Measurements from ENCODE around the gene SPAAR. TPM values are rescaled to one million over a fixed set of nuclear protein-coding genes. Genes with fewer than 3 reads are reported as not detected.
"Not testable (repeated sequence)": the region's sequence is repeated elsewhere in the genome, so short reads cannot be mapped to it uniquely, and the experiment has no call there.

SPAAR gene
- total RNA-seq, 1 donor from 2014 or later = not detected

GRCh38 chr9:35923598-35923926, 14.3 kb downstream of the SPAAR start:
- H3K27me3 Mint-ChIP-seq = peaks cover 6% of the 10 kb centered on the region
- no peak overlapping the region for H3K4me3 Mint-ChIP-seq
- H3K27ac Mint-ChIP-seq = no peak overlapping the region
- no peak for DNase-seq
- intact Hi-C loops (cut with micrococcal nuclease) = no loop called here
- no peaks in the 10 kb centered on the region for H3K36me3 Mint-ChIP-seq (ENCODE audit: low read depth)
- H3K4me1 Mint-ChIP-seq = peaks cover 5% of the 10 kb centered on the region
- no peaks in the 10 kb centered on the region for H3K9me3 Mint-ChIP-seq

DNA sequence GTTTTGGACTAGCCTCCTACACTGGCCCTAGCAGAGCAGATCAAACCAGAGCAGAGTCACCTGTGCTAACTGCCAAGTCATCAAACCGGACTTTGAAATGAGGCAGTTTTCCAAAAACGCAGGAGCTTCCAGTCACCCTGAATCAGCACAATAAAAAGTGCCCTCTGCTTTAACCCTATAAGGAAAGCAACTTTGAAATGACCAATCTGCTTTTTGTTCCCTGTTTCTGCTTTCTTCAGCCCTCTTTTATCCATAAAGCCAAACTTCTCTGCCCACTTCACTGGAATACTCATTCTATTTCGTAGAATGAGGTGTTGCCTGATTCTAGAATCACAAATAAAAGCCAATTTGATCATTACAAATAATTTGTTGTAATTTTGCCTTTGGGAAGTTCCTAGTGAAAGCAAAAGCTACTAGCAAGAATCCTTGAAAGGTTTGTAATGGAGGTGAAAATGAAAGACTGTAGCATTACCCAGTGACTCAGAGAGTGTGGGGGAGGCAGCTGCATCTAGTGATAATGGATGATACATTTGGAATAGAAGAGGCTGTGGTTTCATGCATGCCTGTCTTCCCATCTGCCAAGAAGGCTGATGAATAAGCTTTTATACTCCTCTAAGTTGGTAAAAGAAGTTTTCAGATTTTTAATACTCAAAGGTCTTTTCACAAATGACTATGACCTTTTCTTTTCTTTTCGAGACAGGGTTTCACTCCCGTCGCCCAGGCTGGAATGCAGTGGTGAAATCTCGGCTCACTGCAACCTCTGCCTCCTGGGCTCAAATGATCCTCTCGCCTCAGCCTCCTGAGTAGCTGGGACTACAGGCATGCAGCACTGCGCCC, 14.9 kb downstream of the SPAAR start:
- intact Hi-C loops (cut with micrococcal nuclease) = loop anchor here (1.0 kb wide), 2 partner anchors 9 to 13 kb away; no protein-coding TSS in a partner anchor
- Mint-ChIP-seq H3K9me3 (no peaks in the 10 kb centered on the region), H3K27ac (no peak overlapping the region), H3K4me1 (peaks cover 5% of the 10 kb centered on the region), H3K4me3 (no peak overlapping the region), H3K36me3 (ENCODE audit: low read depth) (no peaks in the 10 kb centered on the region), H3K27me3 (peaks cover 7% of the 10 kb centered on the region)
- DNase-seq = no peak

DNA sequence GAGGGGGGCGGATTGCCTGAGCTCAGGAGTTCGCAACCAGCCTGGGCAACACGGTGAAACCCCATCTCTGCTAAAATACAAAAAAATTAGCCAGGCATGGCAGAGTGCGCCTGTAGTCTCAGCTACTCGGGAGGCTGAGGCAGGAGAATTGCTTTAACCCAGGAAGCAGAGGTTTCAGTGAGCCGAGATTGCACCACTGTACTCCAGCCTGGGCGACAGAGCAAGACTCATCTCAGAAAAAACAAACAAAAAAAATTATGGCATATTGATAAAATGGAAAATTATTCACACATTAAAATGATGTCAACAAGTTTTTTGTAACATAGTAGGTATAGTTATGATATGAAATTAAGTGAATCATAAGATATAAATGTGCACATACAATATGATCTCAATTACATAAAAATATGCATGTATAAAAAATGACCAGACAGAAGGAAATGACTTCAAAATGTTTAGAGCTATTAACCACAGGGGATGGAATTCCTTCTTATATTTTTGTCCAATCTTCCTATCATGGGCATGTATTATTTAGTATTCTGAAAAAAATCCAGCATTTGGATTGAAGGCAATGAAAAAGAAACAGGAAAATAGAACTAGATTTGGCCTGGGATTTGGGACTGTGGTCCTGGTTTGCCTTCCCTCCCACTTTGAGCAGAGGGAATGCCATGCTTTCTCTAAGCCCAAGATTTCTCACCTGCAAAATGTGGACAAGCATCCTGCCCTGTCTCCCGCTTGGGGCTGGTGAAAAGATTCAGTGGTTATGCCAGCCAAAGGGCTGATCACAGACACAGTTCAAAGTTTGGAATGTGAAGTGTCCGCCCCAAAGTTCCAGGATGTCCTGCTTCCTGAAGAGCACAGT, 19.5 kb downstream of the SPAAR start:
- Mint-ChIP-seq H3K9me3 (no peaks in the 10 kb centered on the region), H3K36me3 (ENCODE audit: low read depth) (no peaks in the 10 kb centered on the region), H3K27ac (no peak overlapping the region), H3K4me3 (no peak overlapping the region), H3K27me3 (peaks cover 16% of the 10 kb centered on the region), H3K4me1 (peaks cover 19% of the 10 kb centered on the region)
- DNase-seq = no peak
- intact Hi-C loops (cut with micrococcal nuclease) = no loop called here

DNA sequence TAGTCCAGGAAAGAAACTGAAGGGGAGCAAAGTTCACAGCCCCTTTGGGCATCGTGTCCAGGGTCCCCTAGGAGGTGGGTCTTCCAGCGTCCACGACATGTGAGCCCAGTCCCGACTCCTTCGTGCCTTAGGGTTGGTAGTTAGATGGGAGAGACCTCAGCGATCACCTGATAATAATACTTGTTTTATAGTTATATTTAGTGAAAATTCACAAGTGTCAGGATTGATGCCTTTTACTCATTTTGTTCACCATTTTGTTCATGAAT, 20.1 kb downstream of the SPAAR start:
- peaks cover 16% of the 10 kb centered on the region for H3K27me3 Mint-ChIP-seq
- no peaks in the 10 kb centered on the region for H3K36me3 Mint-ChIP-seq (ENCODE audit: low read depth)
- no peak for DNase-seq
- intact Hi-C loops (cut with micrococcal nuclease) = no loop called here
- peaks cover 17% of the 10 kb centered on the region for H3K4me1 Mint-ChIP-seq
- H3K27ac Mint-ChIP-seq = no peak overlapping the region
- no peaks in the 10 kb centered on the region for H3K9me3 Mint-ChIP-seq
- no peak overlapping the region for H3K4me3 Mint-ChIP-seq

- Mint-ChIP-seq H3K4me1 (peaks cover 14% of the 10 kb centered on the region), H3K27ac (no peak overlapping the region), H3K4me3 (no peak overlapping the region), H3K36me3 (ENCODE audit: low read depth) (no peaks in the 10 kb centered on the region), H3K27me3 (peaks cover 16% of the 10 kb centered on the region), H3K9me3 (no peaks in the 10 kb centered on the region)
- intact Hi-C loops (cut with micrococcal nuclease) = no loop called here
- no peak for DNase-seq
Observed at GRCh38 chr9:35930521-35930920, 21.2 kb downstream of the SPAAR start.

- H3K4me3 Mint-ChIP-seq = no peak overlapping the region
- H3K27ac Mint-ChIP-seq = no peak overlapping the region
- H3K36me3 Mint-ChIP-seq (ENCODE audit: low read depth) = no peaks in the 10 kb centered on the region
- intact Hi-C loops (cut with micrococcal nuclease) = no loop called here
- H3K9me3 Mint-ChIP-seq = no peaks in the 10 kb centered on the region
- peaks cover 14% of the 10 kb centered on the region for H3K4me1 Mint-ChIP-seq
- no peak for DNase-seq
- H3K27me3 Mint-ChIP-seq = peaks cover 16% of the 10 kb centered on the region
Observed at GRCh38 chr9:35930989-35931388, 21.7 kb downstream of the SPAAR start.

DNA sequence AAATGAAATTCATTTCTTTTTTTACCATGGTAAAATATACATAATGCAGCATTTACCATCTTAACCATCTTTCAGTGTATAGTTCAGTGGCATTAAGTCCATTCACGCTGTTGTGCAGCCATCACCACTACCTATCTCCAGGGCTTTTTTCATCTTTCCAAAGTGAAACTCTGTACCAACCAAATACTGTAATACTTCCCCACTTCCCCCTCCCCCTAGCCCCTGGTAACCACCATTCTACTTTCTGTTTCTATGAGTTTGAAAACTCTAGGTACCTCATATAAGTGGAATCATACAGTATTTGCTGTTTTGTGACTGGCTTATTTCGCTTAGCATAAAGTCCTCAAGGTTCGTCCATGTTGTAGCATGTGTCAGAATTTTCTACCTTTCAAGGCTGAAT, 23.4 kb downstream of the SPAAR start:
- peaks cover 10% of the 10 kb centered on the region for H3K27me3 Mint-ChIP-seq
- peaks cover 16% of the 10 kb centered on the region for H3K4me1 Mint-ChIP-seq
- H3K4me3 Mint-ChIP-seq = no peak overlapping the region
- H3K27ac Mint-ChIP-seq = no peak overlapping the region
- H3K9me3 Mint-ChIP-seq = peaks cover 3% of the 10 kb centered on the region
- DNase-seq = peak; percentile 75
- no peaks in the 10 kb centered on the region for H3K36me3 Mint-ChIP-seq (ENCODE audit: low read depth)
- intact Hi-C loops (cut with micrococcal nuclease) = loop anchor here (1.0 kb wide), 1 partner anchor 8 kb away; no protein-coding TSS in a partner anchor

- no peak for DNase-seq
- Mint-ChIP-seq H3K4me3 (no peak overlapping the region), H3K27ac (no peak overlapping the region), H3K36me3 (ENCODE audit: low read depth) (no peaks in the 10 kb centered on the region), H3K9me3 (peaks cover 3% of the 10 kb centered on the region), H3K27me3 (peaks cover 10% of the 10 kb centered on the region), H3K4me1 (peaks cover 16% of the 10 kb centered on the region)
- intact Hi-C loops (cut with micrococcal nuclease) = loop anchor here (1.0 kb wide), 1 partner anchor 9 kb away; no protein-coding TSS in a partner anchor
Observed at GRCh38 chr9:35933550-35934067, 24.3 kb downstream of the SPAAR start.

DNA sequence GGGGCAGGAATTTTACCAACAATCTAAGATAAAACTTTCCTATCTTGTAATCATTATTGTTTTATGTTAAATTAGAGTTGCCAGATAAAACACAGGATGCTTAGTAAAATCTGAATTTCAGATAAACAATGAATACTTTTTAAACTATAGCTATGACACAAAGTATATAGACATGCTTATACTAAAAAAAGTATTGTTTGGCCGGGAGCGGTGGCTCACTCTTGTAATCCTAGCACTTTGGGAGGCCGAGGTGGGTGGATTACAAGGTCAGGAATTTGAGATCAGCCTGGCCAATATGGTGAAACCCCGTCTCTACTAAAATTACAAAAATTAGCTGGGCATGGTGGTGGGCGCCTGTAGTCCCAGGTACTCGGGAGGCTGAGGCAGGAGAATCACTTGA, 24.8 kb downstream of the SPAAR start:
- H3K9me3 Mint-ChIP-seq; H3K36me3 Mint-ChIP-seq (ENCODE audit: low read depth); intact Hi-C loops (cut with micrococcal nuclease); H3K4me3 Mint-ChIP-seq; DNase-seq; H3K27ac Mint-ChIP-seq; H3K27me3 Mint-ChIP-seq: not testable (repeated sequence)
- H3K4me1 Mint-ChIP-seq = peaks cover 16% of the 10 kb centered on the region

DNA sequence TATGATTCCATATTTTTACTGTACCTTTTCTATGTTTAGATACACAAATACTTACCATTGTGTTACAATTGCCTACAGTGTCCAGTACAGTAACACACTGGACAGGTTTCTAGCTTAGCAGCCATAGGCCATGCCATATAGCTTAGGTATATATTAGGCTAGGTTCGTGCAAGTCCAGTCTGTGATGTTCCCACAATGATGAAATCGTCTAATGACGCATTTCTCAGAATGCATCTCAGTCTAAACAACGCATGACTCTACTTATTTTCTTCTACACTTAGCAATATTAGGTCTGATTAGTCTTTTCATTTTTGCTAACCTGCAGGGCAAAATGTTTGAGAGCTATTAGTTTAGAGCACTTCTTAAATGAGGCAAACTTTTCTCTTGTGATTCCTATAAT, 26.0 kb downstream of the SPAAR start:
- intact Hi-C loops (cut with micrococcal nuclease) = no loop called here
- Mint-ChIP-seq H3K9me3 (peaks cover 3% of the 10 kb centered on the region), H3K27me3 (peaks cover 4% of the 10 kb centered on the region), H3K4me3 (no peak overlapping the region), H3K27ac (no peak overlapping the region), H3K4me1 (peaks cover 23% of the 10 kb centered on the region), H3K36me3 (ENCODE audit: low read depth) (no peaks in the 10 kb centered on the region)
- no peak for DNase-seq

DNA sequence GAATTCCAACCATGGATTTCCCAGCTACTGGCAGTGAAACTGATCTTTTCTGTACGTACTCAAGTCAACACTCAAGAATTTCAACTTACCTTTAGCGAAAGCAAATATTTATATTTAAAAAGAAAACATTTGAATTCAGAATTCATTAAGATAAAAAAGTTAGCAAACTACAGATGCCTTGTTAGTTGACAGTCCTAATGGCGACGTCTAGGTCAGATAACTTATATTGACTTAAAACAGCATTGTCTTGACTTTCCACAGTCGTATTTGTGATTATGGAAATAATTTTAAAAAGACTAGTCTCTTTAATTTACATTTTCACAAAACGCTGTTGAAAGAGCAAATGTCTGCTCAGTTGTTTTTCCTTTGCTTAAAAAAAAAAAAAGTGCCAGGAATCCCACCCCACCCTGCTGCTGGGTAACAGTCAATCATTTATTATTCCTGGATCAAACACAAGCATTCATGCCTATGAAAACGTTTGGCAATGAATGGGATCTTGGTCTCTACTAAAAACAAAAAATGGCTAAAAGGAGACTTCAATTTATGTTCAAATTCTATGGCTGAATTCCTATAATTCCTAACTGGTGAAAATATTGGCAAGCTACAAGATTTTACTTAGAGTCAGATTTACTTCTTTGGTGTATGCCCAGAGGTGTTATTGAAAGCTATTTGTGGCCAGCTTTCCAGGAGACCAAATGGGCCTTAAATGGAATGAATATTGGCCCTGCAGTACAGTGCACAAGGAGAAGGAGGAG, 26.6 kb downstream of the SPAAR start:
- H3K36me3 Mint-ChIP-seq (ENCODE audit: low read depth) = no peaks in the 10 kb centered on the region
- no peak overlapping the region for H3K4me3 Mint-ChIP-seq
- peaks cover 2% of the 10 kb centered on the region for H3K27me3 Mint-ChIP-seq
- peaks cover 29% of the 10 kb centered on the region for H3K4me1 Mint-ChIP-seq
- peaks cover 3% of the 10 kb centered on the region for H3K9me3 Mint-ChIP-seq
- no peak for DNase-seq
- no peak overlapping the region for H3K27ac Mint-ChIP-seq
- intact Hi-C loops (cut with micrococcal nuclease) = no loop called here

DNA sequence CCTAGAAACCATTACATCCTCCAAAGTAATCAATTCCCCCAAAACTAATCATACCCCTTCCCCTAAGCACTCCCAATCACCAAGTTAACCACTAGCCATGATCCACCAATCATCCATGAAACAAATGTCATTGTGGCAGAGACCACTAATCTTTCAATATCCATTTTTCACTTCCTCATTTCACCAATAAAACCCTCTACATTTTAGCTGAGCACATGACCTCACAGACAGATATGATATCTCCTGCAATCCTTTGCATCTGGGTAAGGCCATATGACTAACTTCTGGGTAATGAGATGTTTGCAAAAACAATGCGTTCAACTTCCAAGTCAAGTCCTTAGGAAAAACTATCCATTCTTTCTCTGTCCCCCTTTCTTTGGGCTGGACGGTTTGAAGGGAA, 27.9 kb downstream of the SPAAR start:
- H3K27ac Mint-ChIP-seq = no peak overlapping the region
- peaks cover 3% of the 10 kb centered on the region for H3K9me3 Mint-ChIP-seq
- H3K36me3 Mint-ChIP-seq (ENCODE audit: low read depth) = no peaks in the 10 kb centered on the region
- intact Hi-C loops (cut with micrococcal nuclease) = no loop called here
- DNase-seq = no peak
- H3K4me1 Mint-ChIP-seq = peaks cover 31% of the 10 kb centered on the region
- no peaks in the 10 kb centered on the region for H3K27me3 Mint-ChIP-seq
- H3K4me3 Mint-ChIP-seq = no peak overlapping the region

- Mint-ChIP-seq H3K4me3 (no peak overlapping the region), H3K36me3 (ENCODE audit: low read depth) (no peaks in the 10 kb centered on the region), H3K4me1 (peaks cover 21% of the 10 kb centered on the region), H3K27ac (no peak overlapping the region), H3K9me3 (peaks cover 3% of the 10 kb centered on the region), H3K27me3 (no peaks in the 10 kb centered on the region)
- intact Hi-C loops (cut with micrococcal nuclease) = no loop called here
- DNase-seq = no peak
Observed at GRCh38 chr9:35938474-35939356, 29.4 kb downstream of the SPAAR start.
